Measurements from ENCODE around the gene SNRNP35. TPM values are rescaled to one million over a fixed set of nuclear protein-coding genes. Genes with fewer than 3 reads are reported as not detected.
A peak's percentile ranks its signal among the peaks of the same experiment; 100 is the strongest.

Gene SNRNP35
- total and polyA plus RNA-seq, 9 donors, result 13.7 to 39.9 (median 15.8) TPM

- Histone ChIP-seq H3K9me3 (no peaks in the 10 kb centered on the region), H3K4me1 (ENCODE audit: insufficient read depth) (peaks cover 10% of the 10 kb centered on the region), H3K27me3 (no peaks in the 10 kb centered on the region), H3K36me3 (no peaks in the 10 kb centered on the region), H3K4me3 (peak overlapping the region; percentile 69), H3K27ac (peak overlapping the region in 1 of 2 donors; percentile 16)
- 22 to 32% (median 26%) methylated on average over 5 of the region's 5 CpGs for WGBS, 3 donors
- intact Hi-C loops (cut with DNase I), result no loop called here
- TF ChIP-seq POLR2A (IDR thresholded peaks at IDR 0.05), result no peak
- DNase-seq, result no peak
These were observed 22.3 kb upstream of the SNRNP35 start for GRCh38 chr12:123435636-123436016.

- intact Hi-C loops (cut with DNase I), result no loop called here
- Histone ChIP-seq H3K27ac (peak within 1 kb of the TSS in 1 of 2 donors; percentile 16), H3K36me3 (no peaks in the 10 kb centered on the region), H3K9me3 (no peaks in the 10 kb centered on the region), H3K27me3 (no peaks in the 10 kb centered on the region), H3K4me3 (peak within 1 kb of the TSS; percentile 69), H3K4me1 (ENCODE audit: insufficient read depth) (peaks cover 10% of the 10 kb centered on the region)
- WGBS, 3 donors, result 0 to 1% (median 1%) methylated on average over 69 of the region's 69 CpGs
- DNase-seq, result peak; percentile 78 to 91 (median 87)
- TF ChIP-seq EP300 (IDR thresholded peaks at IDR 0.05) (no peak), CTCF (IDR thresholded peaks at IDR 0.05) (no peak), POLR2A (IDR thresholded peaks at IDR 0.05) (peak; percentile 35)
These were observed 21.6 kb upstream of the SNRNP35 start, which contains the start of gene RILPL2 for GRCh38 chr12:123436017-123436964. Gene RILPL2, minus strand, starts transcription at chr12:123436684. Its CDS starts 264 bp downstream, at chr12:123436420.

- no peak overlapping the region for H3K4me3 ChIP-seq
- intact Hi-C loops (cut with DNase I), result no loop called here
- 85 to 88% (median 85%) methylated on average over 13 of the region's 13 CpGs for WGBS, 3 donors
- no peak overlapping the region for H3K27ac ChIP-seq
- TF ChIP-seq EP300 (IDR thresholded peaks at IDR 0.05) (no peak), CTCF (IDR thresholded peaks at IDR 0.05) (no peak), POLR2A (IDR thresholded peaks at IDR 0.05) (no peak)
- H3K36me3 ChIP-seq, result no peaks in the 10 kb centered on the region
- no peak for DNase-seq
- H3K27me3 ChIP-seq, result no peaks in the 10 kb centered on the region
- H3K9me3 ChIP-seq, result no peaks in the 10 kb centered on the region
- H3K4me1 ChIP-seq (ENCODE audit: insufficient read depth), result peaks cover 6% of the 10 kb centered on the region
These were observed 16.3 kb upstream of the SNRNP35 start for GRCh38 chr12:123441523-123442164.

GRCh38 chr12:123442774-123443173, 15.2 kb upstream of the SNRNP35 start:
- no peak for TF ChIP-seq POLR2A (IDR thresholded peaks at IDR 0.05)
- no peak for TF ChIP-seq CTCF (IDR thresholded peaks at IDR 0.05)
- TF ChIP-seq EP300 (IDR thresholded peaks at IDR 0.05), result no peak

More at GRCh38 chr12:123442774-123443173, 15.2 kb upstream of the SNRNP35 start:
- no peak overlapping the region for H3K4me3 ChIP-seq
- intact Hi-C loops (cut with DNase I), result no loop called here
- peaks cover 3% of the 10 kb centered on the region for H3K4me1 ChIP-seq (ENCODE audit: insufficient read depth)
- H3K36me3 ChIP-seq, result no peaks in the 10 kb centered on the region
- H3K27me3 ChIP-seq, result no peaks in the 10 kb centered on the region
- H3K27ac ChIP-seq, result no peak overlapping the region
- 87 to 94% (median 87%) methylated on average over 4 of the region's 4 CpGs for WGBS, 3 donors
- no peaks in the 10 kb centered on the region for H3K9me3 ChIP-seq
- no peak for DNase-seq

Measured in ovary (tissue), 9 donors.